Measurements from ENCODE around the gene PRKCSH.
"Not testable (repeated sequence)": the region's sequence is repeated elsewhere in the genome, so short reads cannot be mapped to it uniquely, and the experiment has no call there.

The PRKCSH gene

DNA sequence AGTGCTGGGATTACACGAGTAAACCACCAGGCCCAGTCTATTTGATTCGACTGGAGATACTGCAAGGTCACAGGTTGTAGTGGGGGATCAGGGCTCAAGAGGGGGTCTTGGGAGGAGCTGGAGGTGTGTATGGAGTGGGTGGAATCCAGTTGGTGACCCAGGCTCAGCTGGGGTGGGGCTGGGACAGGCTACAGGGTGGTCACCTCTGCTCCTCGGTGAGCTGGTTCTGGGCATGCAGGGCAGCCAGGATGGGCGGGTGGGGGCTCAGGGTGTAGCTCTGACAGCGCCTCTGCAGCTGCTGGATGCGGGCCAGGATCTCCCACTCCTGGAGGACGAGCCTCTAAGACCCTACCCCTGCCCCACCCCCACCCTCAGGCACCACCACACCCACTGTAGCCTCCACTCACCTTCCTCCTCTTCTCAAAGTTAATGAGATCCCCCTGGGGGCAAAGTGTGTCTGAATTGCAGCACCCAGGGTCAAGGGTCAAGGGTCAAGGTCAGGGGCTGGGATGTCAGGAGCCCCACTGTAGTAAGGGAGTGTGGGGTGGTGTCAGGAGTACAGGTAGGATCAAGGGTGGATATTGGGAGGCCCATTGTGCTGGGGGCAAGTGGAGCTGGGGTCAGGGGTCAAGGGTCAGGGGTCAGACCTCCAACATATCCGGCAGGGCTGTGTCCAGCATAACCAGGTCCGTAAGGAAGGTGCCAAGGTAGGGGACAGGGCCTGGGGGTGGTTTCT lies 33.5 kb upstream of the PRKCSH start:
- Histone ChIP-seq H4K91ac (ENCODE audit: low read depth, low read length) (no peak overlapping the region), H3K27me3 (ENCODE audit: insufficient read depth, low read length) (no peaks in the 10 kb centered on the region)
- WGBS (ENCODE audit: extremely low coverage, insufficient coverage, insufficient read length) = no CpG with 5 or more reads among the region's 9 CpGs

DNA sequence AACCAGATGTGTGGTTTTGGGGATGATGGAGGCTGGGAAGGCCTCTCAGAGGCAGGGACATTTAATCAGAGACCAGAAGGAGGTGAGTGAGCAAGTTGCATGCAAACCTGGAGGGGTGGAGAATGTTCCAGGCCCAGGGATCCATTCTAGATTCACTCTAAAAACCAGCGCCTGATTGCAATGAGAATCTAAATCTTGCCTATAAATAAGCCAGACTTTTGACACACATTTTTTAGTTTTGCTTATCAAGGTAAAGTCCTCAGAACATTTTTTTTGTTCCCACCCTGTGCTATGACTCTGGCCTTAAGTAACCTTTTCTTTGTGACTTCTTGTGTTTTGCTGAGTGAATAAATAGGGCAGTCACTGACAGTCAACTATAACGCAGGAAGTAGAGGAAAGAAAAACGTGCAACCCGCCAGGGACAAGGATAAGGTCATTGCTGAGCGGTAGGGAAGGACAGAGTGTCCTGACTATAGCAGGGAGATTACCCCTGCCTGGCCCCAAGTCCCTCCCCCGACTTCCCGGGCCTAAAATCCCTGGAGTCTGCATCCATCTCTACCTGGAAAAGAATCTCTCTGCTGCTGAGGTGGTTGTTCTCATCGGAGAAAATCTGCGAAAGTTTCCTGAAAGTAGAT lies 30.7 kb upstream of the PRKCSH start:
- Histone ChIP-seq H3K9me3 (ENCODE audit: insufficient read depth, low read depth, low read length) (peaks cover 1% of the 10 kb centered on the region), H3K4me1 (ENCODE audit: control insufficient read depth in 1 of 2, insufficient read depth in 2 of 2, low read length in 2 of 2) (no peaks in the 10 kb centered on the region), H2BK120ac (ENCODE audit: insufficient read depth, low read length, poor library complexity) (no peak overlapping the region), H3K9ac (ENCODE audit: low read length) (no peak overlapping the region), H2BK5ac (ENCODE audit: low read depth, low read length, poor library complexity) (no peak overlapping the region), H4K12ac (ENCODE audit: low read depth, low read length) (no peak overlapping the region), H3K14ac (ENCODE audit: low read length) (no peak overlapping the region), H2AFZ (ENCODE audit: insufficient read depth, low read length, poor library complexity) (no peak overlapping the region), H3K36me3 (ENCODE audit: control insufficient read depth in 1 of 2, insufficient read depth in 2 of 2, low read length in 2 of 2) (peaks cover 25 to 28% of the 10 kb centered on the region in 2 experiments), H3K4ac (ENCODE audit: low read depth, low read length) (no peak overlapping the region), H3K23ac (ENCODE audit: low read length) (no peak overlapping the region), H2AK5ac (ENCODE audit: low read length) (no peak overlapping the region), H3K18ac (ENCODE audit: low read length) (no peak overlapping the region), H3K79me2 (ENCODE audit: control insufficient read depth, insufficient read depth, low read length, poor library complexity) (no peaks in the 10 kb centered on the region), H4K8ac (ENCODE audit: low read depth, low read length) (no peak overlapping the region), H4K91ac (ENCODE audit: low read depth, low read length) (no peak overlapping the region), H3K27ac (ENCODE audit: low read depth, low read length) (no peak overlapping the region), H3K4me3 (ENCODE audit: low read depth, low read length) (no peak overlapping the region), H3K27me3 (ENCODE audit: insufficient read depth, low read length) (no peaks in the 10 kb centered on the region), H3K4me2 (ENCODE audit: low read length) (no peak overlapping the region), H2BK12ac (ENCODE audit: low read length) (no peak overlapping the region), H3K79me1 (ENCODE audit: low read length) (no peaks in the 10 kb centered on the region)
- no peak for DNase-seq
- WGBS (ENCODE audit: extremely low coverage, insufficient coverage, insufficient read length) = no CpG with 5 or more reads among the region's 9 CpGs

More for the DNA sequence above, 33.5 kb upstream of the PRKCSH start:
- H3K4me3 ChIP-seq (ENCODE audit: low read depth, low read length) = no peak overlapping the region
- no peak overlapping the region for H3K4ac ChIP-seq (ENCODE audit: low read depth, low read length)
- no peak overlapping the region for H2BK120ac ChIP-seq (ENCODE audit: insufficient read depth, low read length, poor library complexity)
- H4K8ac ChIP-seq (ENCODE audit: low read depth, low read length) = no peak overlapping the region
- no peak overlapping the region for H2BK12ac ChIP-seq (ENCODE audit: low read length)
- H3K27ac ChIP-seq (ENCODE audit: low read depth, low read length) = no peak overlapping the region
- no peak overlapping the region for H2BK5ac ChIP-seq (ENCODE audit: low read depth, low read length, poor library complexity)
- H3K18ac ChIP-seq (ENCODE audit: low read length) = no peak overlapping the region
- H3K9me3 ChIP-seq (ENCODE audit: insufficient read depth, low read depth, low read length) = peaks cover 1% of the 10 kb centered on the region
- no peak overlapping the region for H4K12ac ChIP-seq (ENCODE audit: low read depth, low read length)
- H3K79me2 ChIP-seq (ENCODE audit: control insufficient read depth, insufficient read depth, low read length, poor library complexity) = no peaks in the 10 kb centered on the region
- H3K23ac ChIP-seq (ENCODE audit: low read length) = no peak overlapping the region
- no peaks in the 10 kb centered on the region for H3K79me1 ChIP-seq (ENCODE audit: low read length)
- no peak for DNase-seq
- H3K14ac ChIP-seq (ENCODE audit: low read length) = no peak overlapping the region
- H2AFZ ChIP-seq (ENCODE audit: insufficient read depth, low read length, poor library complexity) = no peak overlapping the region
- no peak overlapping the region for H3K9ac ChIP-seq (ENCODE audit: low read length)
- H3K36me3 ChIP-seq (ENCODE audit: control insufficient read depth in 1 of 2, insufficient read depth in 2 of 2, low read length in 2 of 2) = peaks cover 37 to 39% of the 10 kb centered on the region in 2 experiments
- no peaks in the 10 kb centered on the region for H3K4me1 ChIP-seq (ENCODE audit: control insufficient read depth in 1 of 2, insufficient read depth in 2 of 2, low read length in 2 of 2)
- no peak overlapping the region for H2AK5ac ChIP-seq (ENCODE audit: low read length)
- no peak overlapping the region for H3K4me2 ChIP-seq (ENCODE audit: low read length)

DNA sequence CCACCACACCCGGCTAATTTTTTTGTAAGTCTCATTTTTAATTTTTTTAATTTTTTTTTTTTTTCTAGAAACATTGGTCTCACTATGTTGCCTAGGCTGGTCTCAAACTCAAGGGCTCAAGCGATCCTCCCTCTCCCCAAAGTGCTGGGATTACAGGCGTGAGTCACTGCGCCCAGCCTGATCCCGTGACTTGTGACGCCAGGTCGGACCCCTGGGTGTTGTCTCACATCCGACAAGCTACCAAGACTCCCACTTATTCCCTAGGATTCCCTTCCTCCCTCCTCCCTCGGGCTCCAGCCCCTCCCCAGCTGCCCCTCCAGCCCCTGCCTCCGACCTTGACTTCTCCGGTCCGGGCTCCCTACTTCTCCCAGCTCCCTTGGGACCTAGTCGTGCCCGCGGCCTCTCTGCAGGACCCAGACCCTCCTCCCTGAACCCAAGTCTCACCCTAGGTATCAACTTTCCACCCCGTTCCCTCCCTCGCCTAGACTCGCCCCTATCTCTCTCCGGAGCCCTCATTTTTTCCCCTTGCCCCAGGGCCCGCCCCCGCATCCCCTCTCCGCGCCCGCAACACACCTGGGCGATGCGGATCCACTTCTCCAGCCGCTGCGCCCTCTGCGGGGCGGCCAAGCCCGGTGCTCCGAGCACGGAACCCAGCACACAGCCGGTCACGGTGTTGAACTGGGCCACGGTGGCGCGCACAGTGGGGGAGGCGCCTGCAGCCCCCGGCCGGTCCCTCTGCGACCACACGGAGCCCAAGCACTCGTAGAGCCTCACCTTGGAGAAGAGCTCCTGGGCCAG lies 29.4 kb upstream of the PRKCSH start:
- Histone ChIP-seq H3K18ac (ENCODE audit: low read length) (no peak overlapping the region), H3K36me3 (ENCODE audit: control insufficient read depth in 1 of 2, insufficient read depth in 2 of 2, low read length in 2 of 2) (peaks cover 18 to 24% of the 10 kb centered on the region in 2 experiments), H3K4me2 (ENCODE audit: low read length) (no peak overlapping the region), H3K79me1 (ENCODE audit: low read length) (no peaks in the 10 kb centered on the region), H3K14ac (ENCODE audit: low read length) (no peak overlapping the region), H3K27me3 (ENCODE audit: insufficient read depth, low read length) (no peaks in the 10 kb centered on the region), H3K4ac (ENCODE audit: low read depth, low read length) (no peak overlapping the region), H4K12ac (ENCODE audit: low read depth, low read length) (no peak overlapping the region), H3K23ac (ENCODE audit: low read length) (no peak overlapping the region), H3K79me2 (ENCODE audit: control insufficient read depth, insufficient read depth, low read length, poor library complexity) (no peaks in the 10 kb centered on the region), H4K91ac (ENCODE audit: low read depth, low read length) (no peak overlapping the region), H2BK12ac (ENCODE audit: low read length) (no peak overlapping the region), H3K27ac (ENCODE audit: low read depth, low read length) (no peak overlapping the region), H2BK120ac (ENCODE audit: insufficient read depth, low read length, poor library complexity) (no peak overlapping the region), H3K4me3 (ENCODE audit: low read depth, low read length) (no peak overlapping the region), H2BK5ac (ENCODE audit: low read depth, low read length, poor library complexity) (no peak overlapping the region), H3K9me3 (ENCODE audit: insufficient read depth, low read depth, low read length) (peaks cover 1% of the 10 kb centered on the region), H2AK5ac (ENCODE audit: low read length) (no peak overlapping the region), H2AFZ (ENCODE audit: insufficient read depth, low read length, poor library complexity) (no peak overlapping the region), H4K8ac (ENCODE audit: low read depth, low read length) (no peak overlapping the region), H3K9ac (ENCODE audit: low read length) (no peak overlapping the region), H3K4me1 (ENCODE audit: control insufficient read depth in 1 of 2, insufficient read depth in 2 of 2, low read length in 2 of 2) (no peaks in the 10 kb centered on the region)
- no CpG with 5 or more reads among the region's 44 CpGs for WGBS (ENCODE audit: extremely low coverage, insufficient coverage, insufficient read length)
- DNase-seq = no peak

DNA sequence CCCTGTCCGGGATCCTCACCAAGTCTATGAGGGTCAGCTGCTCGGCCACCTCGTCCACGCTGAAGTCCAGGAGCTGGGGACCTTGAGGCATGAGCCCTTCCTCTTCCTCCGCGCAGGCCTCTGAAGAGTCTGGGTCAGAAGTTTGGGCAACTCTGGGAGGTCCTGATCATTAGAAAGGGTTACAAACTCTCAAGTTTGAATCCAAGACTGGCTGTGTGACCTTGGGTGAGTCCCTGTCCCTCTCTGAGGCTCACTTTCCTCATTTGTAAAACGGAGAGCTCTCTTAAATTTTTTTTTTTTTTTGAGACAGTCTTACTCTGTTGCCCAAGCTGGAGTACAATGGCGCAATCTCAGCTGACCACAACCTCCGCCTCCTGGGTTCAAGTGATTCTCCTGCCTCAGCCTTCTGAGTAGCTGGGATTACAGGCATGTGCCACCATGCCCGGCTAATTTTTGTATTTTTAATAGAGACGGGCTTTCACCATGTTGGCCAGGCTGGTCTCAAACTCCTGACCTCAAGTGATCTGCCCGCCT lies 28.7 kb upstream of the PRKCSH start:
- not testable (repeated sequence) for H3K9me3 ChIP-seq (ENCODE audit: insufficient read depth, low read depth, low read length); H4K91ac ChIP-seq (ENCODE audit: low read depth, low read length); H3K79me2 ChIP-seq (ENCODE audit: control insufficient read depth, insufficient read depth, low read length, poor library complexity); H4K12ac ChIP-seq (ENCODE audit: low read depth, low read length); H3K14ac ChIP-seq (ENCODE audit: low read length); H3K4me3 ChIP-seq (ENCODE audit: low read depth, low read length); H3K4me1 ChIP-seq (ENCODE audit: control insufficient read depth in 1 of 2, insufficient read depth in 2 of 2, low read length in 2 of 2); DNase-seq; H3K27ac ChIP-seq (ENCODE audit: low read depth, low read length); H4K8ac ChIP-seq (ENCODE audit: low read depth, low read length); H3K4me2 ChIP-seq (ENCODE audit: low read length); H2AK5ac ChIP-seq (ENCODE audit: low read length); H3K9ac ChIP-seq (ENCODE audit: low read length); H3K18ac ChIP-seq (ENCODE audit: low read length); H2BK5ac ChIP-seq (ENCODE audit: low read depth, low read length, poor library complexity); H3K23ac ChIP-seq (ENCODE audit: low read length); H2BK120ac ChIP-seq (ENCODE audit: insufficient read depth, low read length, poor library complexity); H3K79me1 ChIP-seq (ENCODE audit: low read length); H2AFZ ChIP-seq (ENCODE audit: insufficient read depth, low read length, poor library complexity); H3K4ac ChIP-seq (ENCODE audit: low read depth, low read length); H3K27me3 ChIP-seq (ENCODE audit: insufficient read depth, low read length); H2BK12ac ChIP-seq (ENCODE audit: low read length)
- H3K36me3 ChIP-seq (ENCODE audit: control insufficient read depth in 1 of 2, insufficient read depth in 2 of 2, low read length in 2 of 2) = peaks cover 16 to 22% of the 10 kb centered on the region in 2 experiments
- no CpG with 5 or more reads among the region's 12 CpGs for WGBS (ENCODE audit: extremely low coverage, insufficient coverage, insufficient read length)

Measured in trophoblast cell (in vitro differentiated cells and primary cell).